K562 (cell line): ENCODE results near the gene DYNC2LI1. TPM values are rescaled to one million over a fixed set of nuclear protein-coding genes. Genes with fewer than 3 reads are reported as not detected.

Experiments
- DDX20 ChIP-seq: fragments of 450-650 bp; IDR thresholded peaks from 2 replicates; pipeline ENCODE4 v1.6.1; 2016; ENCODE audit warnings: missing genetic modification characterization, low read depth, mild to moderate bottlenecking, missing compliant biosample characterization, moderate library complexity
- PHB2 ChIP-seq: fragments of 450-650 bp; IDR thresholded peaks from 2 replicates; pipeline ENCODE4 v1.6.1; 2017; ENCODE audit warnings: low read depth
- SMAD1 ChIP-seq: fragments of 150-350 bp; IDR thresholded peaks from 2 replicates; pipeline ENCODE4 v1.6.1; 2014; ENCODE audit warnings: low read length, low read depth; ENCODE audit not compliant: partially characterized antibody
- ZNF232 ChIP-seq: sonication (generic); formaldehyde crosslinking; IDR thresholded peaks from 2 replicates; pipeline ENCODE4 v1.8.0; 2022; ENCODE audit warnings: mild to moderate bottlenecking, missing genetic modification reagents
- ZNF512 ChIP-seq: IDR thresholded peaks from 2 replicates; pipeline ENCODE4 v1.6.1; 2016; ENCODE audit warnings: missing genetic modification characterization, missing compliant biosample characterization
- ZNF609 ChIP-seq: sonication (generic); formaldehyde crosslinking; IDR thresholded peaks from 2 replicates; pipeline ENCODE4 v1.8.1; 2023; ENCODE audit warnings: missing genetic modification reagents, mild to moderate bottlenecking, borderline replicate concordance
- ZSCAN32 ChIP-seq: fragments of 450-650 bp; formaldehyde crosslinking; IDR thresholded peaks from 2 replicates; pipeline ENCODE4 v1.4.0; 2020; ENCODE audit warnings: mild to moderate bottlenecking, moderate library complexity
- polyA plus RNA-seq, 8 experiments: library from polyadenylated mRNA; depleted of rRNA in 4 of 8; stranded (reverse) in 5 of 8; unstranded in 3 of 8; fragments of >200 nt; fragmentation: Nextera tagmentation in 2 of 8; fragmentation: Illumina TruSeq in 1 of 8; extraction: Ambion mirVana in 2 of 8; extraction: Trizol in 1 of 8; gene quantifications; 2 replicates each; pipeline versions ENCODE4 v1.2.1 to v1.2.3, GENCODE V29; 2011 to 2014; ENCODE audit warnings: inconsistent platforms in 1 of 8, missing spikeins in 1 of 8
- total RNA-seq, 7 experiments: library from RNA; depleted of rRNA in 6 of 7; stranded (reverse); fragments of >200 nt in 6 of 7; fragmentation: Illumina TruSeq in 2 of 7; extraction: Trizol in 2 of 7; gene quantifications; 2 replicates each; pipeline versions ENCODE4 v1.2.1 to v1.2.3, GENCODE V29; 2011 to 2021; ENCODE audit warnings: low replicate concordance in 1 of 7
- TF ChIP-seq, protein P1 (sequence below): fragments of 450-650 bp; IDR thresholded peaks from 2 replicates; pipeline ENCODE4 v1.6.1; 2016; ENCODE audit warnings: mild to moderate bottlenecking, moderate library complexity

DYNC2LI1 gene
- total and polyA plus RNA-seq, 9 of the 15 experiments (the other 6 are each of a cell fraction or from before 2014, with no cell fraction given): 12.5 to 42.2 (median 25.8) TPM

DNA sequence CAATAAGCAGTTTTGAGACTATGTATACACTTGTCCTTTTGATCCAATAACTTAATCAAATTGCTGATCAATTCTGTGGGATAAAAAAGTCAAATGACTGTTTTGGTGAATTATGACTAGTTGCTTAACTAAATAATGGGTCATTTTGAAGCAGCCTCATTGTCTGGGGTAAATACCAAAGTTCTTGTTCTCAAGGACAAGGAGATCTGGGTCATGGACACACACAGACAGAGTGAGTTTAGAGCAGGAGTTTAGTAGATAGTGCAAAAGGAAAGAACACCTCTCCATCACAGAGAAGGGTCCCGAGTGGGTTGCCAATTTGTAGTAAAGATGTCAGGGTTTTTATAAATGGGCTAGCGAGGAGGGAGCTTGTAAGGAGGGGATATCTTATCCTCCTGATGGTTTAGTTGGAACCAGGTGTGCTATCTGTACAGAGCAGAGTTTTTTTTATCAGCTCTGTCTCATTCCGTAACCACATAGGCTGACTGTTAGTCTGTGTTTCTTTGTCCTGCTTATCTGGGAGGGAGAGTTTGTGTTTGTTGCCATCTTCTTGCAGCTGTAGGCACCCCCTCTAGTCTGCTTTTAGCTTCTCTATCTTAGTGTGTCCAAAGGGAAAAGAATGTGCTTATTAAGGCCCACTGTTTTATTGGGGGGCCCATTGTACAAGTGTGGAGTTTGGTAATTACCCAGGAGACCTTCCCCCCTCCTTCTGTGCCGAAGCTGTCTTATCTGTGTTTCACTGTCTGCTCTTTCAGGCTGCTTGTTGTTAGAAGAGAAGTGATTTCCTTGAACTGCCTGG, 48.9 kb upstream of the DYNC2LI1 start (continued):
- TF ChIP-seq, protein P1, sequence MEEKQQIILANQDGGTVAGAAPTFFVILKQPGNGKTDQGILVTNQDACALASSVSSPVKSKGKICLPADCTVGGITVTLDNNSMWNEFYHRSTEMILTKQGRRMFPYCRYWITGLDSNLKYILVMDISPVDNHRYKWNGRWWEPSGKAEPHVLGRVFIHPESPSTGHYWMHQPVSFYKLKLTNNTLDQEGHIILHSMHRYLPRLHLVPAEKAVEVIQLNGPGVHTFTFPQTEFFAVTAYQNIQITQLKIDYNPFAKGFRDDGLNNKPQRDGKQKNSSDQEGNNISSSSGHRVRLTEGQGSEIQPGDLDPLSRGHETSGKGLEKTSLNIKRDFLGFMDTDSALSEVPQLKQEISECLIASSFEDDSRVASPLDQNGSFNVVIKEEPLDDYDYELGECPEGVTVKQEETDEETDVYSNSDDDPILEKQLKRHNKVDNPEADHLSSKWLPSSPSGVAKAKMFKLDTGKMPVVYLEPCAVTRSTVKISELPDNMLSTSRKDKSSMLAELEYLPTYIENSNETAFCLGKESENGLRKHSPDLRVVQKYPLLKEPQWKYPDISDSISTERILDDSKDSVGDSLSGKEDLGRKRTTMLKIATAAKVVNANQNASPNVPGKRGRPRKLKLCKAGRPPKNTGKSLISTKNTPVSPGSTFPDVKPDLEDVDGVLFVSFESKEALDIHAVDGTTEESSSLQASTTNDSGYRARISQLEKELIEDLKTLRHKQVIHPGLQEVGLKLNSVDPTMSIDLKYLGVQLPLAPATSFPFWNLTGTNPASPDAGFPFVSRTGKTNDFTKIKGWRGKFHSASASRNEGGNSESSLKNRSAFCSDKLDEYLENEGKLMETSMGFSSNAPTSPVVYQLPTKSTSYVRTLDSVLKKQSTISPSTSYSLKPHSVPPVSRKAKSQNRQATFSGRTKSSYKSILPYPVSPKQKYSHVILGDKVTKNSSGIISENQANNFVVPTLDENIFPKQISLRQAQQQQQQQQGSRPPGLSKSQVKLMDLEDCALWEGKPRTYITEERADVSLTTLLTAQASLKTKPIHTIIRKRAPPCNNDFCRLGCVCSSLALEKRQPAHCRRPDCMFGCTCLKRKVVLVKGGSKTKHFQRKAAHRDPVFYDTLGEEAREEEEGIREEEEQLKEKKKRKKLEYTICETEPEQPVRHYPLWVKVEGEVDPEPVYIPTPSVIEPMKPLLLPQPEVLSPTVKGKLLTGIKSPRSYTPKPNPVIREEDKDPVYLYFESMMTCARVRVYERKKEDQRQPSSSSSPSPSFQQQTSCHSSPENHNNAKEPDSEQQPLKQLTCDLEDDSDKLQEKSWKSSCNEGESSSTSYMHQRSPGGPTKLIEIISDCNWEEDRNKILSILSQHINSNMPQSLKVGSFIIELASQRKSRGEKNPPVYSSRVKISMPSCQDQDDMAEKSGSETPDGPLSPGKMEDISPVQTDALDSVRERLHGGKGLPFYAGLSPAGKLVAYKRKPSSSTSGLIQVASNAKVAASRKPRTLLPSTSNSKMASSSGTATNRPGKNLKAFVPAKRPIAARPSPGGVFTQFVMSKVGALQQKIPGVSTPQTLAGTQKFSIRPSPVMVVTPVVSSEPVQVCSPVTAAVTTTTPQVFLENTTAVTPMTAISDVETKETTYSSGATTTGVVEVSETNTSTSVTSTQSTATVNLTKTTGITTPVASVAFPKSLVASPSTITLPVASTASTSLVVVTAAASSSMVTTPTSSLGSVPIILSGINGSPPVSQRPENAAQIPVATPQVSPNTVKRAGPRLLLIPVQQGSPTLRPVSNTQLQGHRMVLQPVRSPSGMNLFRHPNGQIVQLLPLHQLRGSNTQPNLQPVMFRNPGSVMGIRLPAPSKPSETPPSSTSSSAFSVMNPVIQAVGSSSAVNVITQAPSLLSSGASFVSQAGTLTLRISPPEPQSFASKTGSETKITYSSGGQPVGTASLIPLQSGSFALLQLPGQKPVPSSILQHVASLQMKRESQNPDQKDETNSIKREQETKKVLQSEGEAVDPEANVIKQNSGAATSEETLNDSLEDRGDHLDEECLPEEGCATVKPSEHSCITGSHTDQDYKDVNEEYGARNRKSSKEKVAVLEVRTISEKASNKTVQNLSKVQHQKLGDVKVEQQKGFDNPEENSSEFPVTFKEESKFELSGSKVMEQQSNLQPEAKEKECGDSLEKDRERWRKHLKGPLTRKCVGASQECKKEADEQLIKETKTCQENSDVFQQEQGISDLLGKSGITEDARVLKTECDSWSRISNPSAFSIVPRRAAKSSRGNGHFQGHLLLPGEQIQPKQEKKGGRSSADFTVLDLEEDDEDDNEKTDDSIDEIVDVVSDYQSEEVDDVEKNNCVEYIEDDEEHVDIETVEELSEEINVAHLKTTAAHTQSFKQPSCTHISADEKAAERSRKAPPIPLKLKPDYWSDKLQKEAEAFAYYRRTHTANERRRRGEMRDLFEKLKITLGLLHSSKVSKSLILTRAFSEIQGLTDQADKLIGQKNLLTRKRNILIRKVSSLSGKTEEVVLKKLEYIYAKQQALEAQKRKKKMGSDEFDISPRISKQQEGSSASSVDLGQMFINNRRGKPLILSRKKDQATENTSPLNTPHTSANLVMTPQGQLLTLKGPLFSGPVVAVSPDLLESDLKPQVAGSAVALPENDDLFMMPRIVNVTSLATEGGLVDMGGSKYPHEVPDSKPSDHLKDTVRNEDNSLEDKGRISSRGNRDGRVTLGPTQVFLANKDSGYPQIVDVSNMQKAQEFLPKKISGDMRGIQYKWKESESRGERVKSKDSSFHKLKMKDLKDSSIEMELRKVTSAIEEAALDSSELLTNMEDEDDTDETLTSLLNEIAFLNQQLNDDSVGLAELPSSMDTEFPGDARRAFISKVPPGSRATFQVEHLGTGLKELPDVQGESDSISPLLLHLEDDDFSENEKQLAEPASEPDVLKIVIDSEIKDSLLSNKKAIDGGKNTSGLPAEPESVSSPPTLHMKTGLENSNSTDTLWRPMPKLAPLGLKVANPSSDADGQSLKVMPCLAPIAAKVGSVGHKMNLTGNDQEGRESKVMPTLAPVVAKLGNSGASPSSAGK: no peak; the same call in 1 of the 2 replicates
- no peak for TF ChIP-seq ZSCAN32
- no peak for TF ChIP-seq DDX20 (tag)
- peak; percentile 42 for TF ChIP-seq SMAD1
- TF ChIP-seq PHB2: peak; percentile 96
- no peak for TF ChIP-seq ZNF512 (tag)
- no peak for TF ChIP-seq ZNF232 (CRISPR knock-in tag)
- TF ChIP-seq ZNF609 (CRISPR knock-in tag): peak; percentile 68; the same call in 1 of the 2 replicates
